HG03565 (cell line): Measurements from ENCODE around the gene MCTP1.
"Not testable (repeated sequence)": the region's sequence is repeated elsewhere in the genome, so short reads cannot be mapped to it uniquely, and the experiment has no call there.

Experiments
- ATAC-seq: cut with Tn5 transposase; IDR thresholded peaks from one replicate; pipeline ENCODE4 v1.9.1; 2021; ENCODE audit warnings: mild to moderate bottlenecking, moderate library complexity; ENCODE audit not compliant: unreplicated experiment

Gene MCTP1

GRCh38 chr5:94841598-94842322 lies 443.1 kb downstream of the MCTP1 start:
- ATAC-seq: no peak

DNA sequence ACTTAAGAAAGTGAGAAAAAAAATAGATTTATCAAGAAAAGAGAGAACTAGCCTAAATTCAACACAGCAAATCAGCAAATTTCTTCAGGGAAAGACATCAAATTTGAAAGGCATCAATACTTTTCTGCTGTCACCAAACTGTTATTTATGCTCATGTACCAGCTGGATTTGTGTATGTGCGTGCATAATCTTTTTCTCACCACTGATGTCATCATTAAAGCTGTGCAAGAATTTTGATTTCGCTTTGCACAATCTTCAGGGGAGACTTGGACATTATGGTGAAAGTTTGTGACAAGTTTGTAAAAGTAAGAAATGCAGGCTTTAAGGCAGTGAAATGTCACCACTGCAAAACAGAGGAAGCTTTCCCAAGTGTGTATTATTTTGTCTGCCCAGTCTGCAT lies 451.0 kb downstream of the MCTP1 start:
- ATAC-seq: no peak

GRCh38 chr5:94832685-94833084 lies 452.2 kb downstream of the MCTP1 start:
- no peak for ATAC-seq

DNA sequence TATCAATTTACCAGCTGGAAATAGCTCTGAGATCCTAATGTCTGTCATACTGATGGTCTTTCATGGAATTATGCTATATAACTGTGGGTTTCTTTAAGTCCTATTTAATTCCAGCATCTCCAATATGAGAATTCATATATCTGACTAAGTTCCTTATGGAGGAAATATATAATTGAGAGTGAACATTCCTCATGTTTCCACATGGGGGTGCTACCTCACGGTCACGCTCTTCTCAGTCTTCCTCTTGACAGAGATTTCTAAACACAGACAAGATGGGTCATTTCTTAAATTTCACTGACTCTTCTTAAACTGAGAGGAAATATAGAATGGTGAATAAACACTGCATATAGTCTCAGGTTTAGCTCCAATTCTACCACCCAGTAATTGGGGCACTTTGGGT lies 454.4 kb downstream of the MCTP1 start:
- ATAC-seq: peak; percentile 77

DNA sequence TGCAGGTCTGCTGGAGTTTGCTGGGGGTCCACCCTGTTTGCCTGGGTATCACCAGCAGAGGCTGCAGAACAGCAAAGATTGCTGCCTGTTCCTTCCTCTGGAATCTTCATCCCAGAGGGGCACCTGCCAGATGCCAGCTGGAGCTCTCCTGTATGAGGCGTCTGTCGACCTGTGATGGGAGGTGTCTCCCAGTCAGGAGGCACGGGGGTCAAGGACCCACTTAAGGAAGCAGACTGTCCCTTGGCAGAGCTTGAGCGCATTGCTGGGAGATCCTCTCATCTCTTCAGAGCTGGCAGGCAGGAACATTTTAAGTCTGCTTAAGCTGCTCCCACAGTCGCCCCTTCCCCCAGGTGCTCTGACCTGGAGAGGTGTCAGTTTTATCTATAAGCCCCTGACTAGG lies 456.7 kb downstream of the MCTP1 start:
- ATAC-seq: not testable (repeated sequence)

GRCh38 chr5:94820488-94820887 lies 464.4 kb downstream of the MCTP1 start:
- ATAC-seq: no peak

DNA sequence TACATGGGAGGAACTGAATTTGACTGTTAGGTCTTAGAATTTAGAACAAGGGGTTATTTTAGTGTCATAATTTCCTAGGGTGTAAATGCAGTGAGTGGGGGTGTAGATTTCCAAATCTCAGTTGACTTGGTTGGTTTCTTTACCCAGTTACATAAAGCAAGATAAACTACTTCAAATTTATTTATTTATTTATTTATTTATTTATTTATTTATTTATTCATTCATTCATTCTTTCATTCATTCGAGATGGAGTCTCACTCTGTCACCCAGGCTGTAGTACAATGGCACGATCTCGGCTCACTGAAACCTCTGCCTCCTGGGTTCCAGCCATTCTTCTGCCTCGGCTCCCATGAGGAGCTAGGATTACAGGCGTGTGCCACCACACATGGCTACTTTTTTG lies 466.0 kb downstream of the MCTP1 start:
- ATAC-seq: no peak

DNA sequence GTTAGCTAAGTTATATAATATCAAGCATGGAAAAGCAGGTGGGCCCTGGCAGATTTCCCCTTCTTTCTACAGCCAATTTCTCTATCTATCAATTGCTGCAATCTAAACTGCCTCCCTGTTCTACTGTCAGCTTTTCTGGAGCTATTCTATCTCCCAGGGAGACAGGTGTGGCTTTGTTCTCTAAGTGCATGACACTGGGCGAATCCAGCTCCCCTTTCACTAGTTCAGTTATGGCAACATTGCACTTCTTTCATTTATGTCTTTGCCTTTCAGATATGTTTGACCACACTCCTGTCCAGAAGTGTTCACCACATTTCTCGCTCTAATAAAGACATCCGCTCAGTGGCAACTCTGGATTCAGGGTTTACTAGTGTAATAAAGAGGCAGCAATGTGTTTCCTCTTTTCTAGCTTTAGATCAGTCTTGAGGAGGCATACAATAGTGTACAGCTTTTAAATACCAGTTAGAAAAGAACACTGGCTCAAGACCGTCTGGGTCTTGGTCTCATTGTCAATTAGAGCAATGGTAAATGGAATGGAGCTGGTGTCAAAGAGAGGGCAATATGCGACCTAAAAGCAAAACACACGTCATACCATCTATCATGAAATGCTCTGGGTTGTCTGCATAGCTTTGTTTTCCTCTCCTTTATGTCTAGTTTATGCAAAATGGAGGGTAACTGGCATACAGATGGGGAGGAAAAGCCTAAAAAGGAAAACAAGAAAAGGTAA lies 469.4 kb downstream of the MCTP1 start:
- ATAC-seq: no peak

DNA sequence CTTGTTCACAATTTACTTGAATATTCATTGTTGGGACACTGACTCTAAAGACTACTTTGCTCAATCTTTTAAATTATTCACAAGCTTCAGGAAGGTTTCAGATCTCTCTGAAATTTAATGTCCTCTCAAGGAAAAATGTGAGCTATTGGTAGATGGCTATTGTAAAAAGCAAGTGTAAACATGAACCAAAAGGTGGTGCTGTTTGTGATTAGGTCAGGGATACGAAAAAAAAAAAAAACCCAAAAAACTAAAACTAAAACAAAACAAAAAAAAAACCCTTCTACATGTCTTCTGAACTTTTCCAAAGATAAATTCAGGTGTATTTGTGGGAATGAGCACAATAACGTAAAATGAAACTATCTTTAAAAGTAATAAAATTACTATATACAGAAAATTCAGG lies 472.7 kb downstream of the MCTP1 start:
- no peak for ATAC-seq

DNA sequence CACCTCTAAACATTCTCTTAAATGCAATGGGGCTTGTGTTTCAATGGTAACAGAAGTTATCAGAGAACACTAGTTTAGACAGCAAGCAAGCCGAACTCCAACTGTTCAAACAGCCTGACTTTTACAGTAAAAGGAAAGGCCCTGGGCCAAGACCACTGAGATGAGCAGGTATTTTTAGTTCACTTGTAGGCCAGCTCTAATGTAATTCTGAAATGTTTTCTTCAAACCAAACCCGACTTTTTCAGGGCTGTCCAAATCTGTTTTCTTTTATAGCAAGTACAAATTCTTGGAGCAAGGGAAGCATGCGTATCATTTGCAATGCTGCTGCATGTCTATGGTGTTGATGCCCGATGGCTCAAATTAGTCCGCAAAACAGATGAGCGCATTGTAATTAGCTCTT lies 473.6 kb downstream of the MCTP1 start:
- ATAC-seq: no peak

GRCh38 chr5:94810877-94811276 lies 474.0 kb downstream of the MCTP1 start:
- ATAC-seq: no peak

DNA sequence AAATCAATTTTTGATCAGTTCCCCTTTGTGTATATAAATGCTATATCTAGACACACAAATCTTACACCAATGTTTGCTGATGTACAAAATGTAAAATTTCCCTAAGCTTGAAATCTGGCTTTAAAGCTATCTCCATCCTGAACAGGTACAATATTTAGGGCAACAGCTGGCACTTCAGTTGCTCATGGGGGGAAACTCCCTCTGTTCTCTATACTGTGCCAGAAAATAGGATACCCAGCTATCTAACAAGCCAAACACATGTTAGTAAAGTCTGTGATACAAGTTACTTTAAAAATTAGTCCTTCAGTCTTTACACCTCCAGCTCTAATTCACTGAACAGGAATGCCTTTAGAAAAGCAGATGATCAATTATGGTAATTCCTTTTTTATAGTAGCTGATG lies 474.6 kb downstream of the MCTP1 start:
- no peak for ATAC-seq

DNA sequence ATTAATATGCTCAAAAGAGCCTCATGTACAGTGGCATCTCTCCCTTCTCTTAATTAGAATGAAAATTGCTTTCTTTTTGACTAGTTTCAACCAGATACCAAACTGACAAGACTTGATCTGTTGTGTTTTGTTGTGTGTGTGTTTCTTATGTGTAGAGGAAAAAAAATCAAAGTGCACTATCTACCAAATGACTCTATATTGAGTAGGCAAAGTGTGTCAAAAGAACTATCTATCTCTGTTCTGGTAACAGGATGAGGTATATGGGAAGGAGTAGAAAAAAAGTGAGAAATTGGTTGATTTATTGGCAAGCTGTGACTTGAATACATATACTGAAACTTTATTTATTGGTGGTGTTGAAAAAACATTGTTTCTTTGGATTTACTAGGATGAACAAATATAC lies 476.4 kb downstream of the MCTP1 start:
- ATAC-seq: no peak

- ATAC-seq: no peak
These were observed 476.9 kb downstream of the MCTP1 start for GRCh38 chr5:94807985-94808384.

- ATAC-seq: no peak
These were observed 482.4 kb downstream of the MCTP1 start for GRCh38 chr5:94802450-94802849.

DNA sequence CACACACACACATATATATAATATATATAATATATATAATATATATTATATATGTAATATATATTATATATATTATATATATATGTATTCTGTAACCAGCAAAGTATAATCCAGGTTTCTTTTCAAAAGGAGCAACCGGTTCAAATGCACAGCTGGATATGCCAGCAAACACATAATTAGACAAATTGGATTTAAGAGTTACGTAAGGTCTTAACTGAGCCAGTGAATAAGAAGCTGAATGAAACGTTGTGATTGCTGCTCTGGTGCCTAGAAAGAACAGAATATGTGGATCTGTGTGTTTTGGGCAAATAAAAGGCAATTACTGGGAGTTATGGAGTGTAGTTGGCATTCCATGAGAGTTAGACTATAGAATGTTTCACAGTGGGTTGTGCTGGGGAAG lies 488.3 kb downstream of the MCTP1 start:
- ATAC-seq: no peak

GRCh38 chr5:94793816-94794198 lies 491.1 kb downstream of the MCTP1 start:
- ATAC-seq: peak; percentile 27

DNA sequence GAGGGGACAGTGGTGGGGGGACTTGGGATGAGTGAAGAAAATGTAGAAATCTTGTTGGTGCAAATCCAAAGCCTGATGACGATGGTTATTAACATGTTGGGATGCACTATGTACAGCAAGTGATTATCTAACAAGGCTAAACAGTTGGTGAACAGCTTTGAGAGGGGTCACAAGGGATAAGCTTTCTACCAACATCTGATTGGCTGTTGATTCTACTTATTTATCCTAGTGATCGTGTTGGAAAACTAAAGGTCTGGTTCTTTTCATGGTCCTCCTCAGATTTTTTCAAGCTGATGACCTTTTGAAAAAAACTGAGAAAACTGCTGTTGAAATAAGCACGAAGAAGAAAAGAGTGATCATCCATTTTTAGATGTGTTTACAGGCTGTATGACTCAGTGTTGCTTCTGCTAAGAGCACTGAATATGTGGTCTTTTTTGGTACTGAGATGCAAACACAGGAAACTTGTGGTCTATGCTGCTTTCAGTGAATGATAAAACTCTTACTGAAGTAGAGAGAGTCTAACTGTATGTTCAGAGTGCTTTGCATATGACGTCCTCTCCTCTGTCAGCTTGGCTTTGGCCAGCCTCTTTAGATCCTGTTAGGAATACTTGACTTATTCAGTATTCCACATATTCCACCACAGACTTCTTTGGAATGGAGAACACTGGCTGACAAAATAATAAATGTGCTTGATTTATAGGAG lies 491.6 kb downstream of the MCTP1 start:
- peak; percentile 100 for ATAC-seq

- ATAC-seq: no peak
These were observed 493.1 kb downstream of the MCTP1 start for GRCh38 chr5:94791829-94792228.

DNA sequence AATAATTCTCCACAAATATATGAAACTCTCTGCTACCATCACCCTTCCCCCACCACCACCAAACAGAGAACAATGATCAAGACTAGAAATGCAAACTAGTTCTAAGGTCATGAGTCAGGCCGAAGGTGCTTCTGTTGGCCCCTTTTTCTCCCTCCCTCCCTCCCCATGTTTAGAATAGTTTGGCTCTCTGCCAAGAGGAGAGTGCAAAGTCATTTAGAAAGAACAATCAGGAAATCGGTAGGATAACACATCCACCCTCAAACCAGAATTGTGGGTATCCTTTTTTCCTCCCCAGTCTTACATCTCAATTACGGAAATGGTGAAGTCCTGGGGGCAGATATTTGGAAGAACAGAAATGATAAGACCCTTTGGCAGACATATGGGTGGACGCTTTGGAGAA lies 496.4 kb downstream of the MCTP1 start:
- no peak for ATAC-seq

DNA sequence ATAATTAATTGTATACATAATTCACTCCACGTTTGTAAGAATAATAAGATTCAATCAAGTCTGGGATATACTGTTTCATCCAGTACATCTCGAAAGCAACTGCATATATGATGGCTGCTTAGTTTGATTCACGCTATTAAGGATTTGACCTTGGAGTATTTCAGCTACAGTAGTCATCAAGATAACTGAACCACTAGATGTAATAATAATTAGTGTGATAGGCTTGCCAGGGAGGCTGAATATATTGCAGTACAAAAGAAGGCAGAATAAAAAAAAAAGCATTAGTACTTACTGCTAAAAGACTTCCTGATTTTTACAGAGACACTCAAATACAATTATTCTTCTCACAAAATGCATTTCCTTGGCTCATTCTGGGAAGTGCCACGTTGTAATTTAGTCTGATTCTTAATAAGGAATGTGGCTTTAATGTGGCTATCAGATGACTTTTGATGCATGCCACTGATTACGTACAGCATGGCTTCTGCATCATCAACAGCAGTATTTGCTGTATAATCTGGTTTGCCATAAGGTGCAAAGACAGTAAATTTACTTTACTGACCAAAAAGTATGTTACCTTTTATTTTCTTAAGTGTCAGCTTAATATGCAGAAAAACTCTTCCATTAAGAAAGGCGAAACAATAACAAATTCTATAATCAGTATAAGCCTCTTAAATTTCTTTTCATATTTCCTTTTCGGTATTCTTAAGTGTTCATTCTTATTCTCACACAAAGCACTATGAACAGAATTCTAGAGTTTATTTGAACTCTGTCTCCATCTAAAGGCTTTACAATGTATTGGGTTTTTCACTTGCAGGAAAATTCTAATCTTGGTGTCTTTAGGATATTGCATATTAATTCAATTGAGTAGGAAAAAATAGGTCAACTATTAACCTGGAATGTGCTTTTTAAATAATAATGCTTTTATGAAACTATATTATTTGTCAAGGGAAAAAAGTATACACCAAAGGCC lies 500.1 kb downstream of the MCTP1 start:
- no peak for ATAC-seq
